ENCODE measurements around the gene P2RX3.

P2RX3 gene

DNA sequence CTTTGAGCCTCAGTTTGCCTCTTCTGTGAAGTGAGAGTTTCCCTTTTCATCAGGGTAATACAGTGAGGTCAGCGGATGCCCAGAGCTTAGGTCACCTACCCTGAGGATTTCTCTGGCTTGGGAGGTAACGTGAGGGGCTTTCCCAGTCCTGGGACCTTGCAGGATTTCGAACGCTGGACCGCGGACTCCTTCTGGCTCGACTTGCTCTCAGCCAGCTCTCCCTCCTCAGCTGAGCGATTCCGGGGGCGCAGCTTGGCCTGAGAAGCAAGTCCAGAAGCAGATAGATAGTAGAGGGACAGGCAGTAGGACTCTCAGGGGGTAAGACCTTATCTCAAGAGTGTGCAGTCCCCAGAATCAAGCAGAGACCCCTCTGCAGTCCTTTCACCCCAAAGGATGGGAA lies 37.4 kb upstream of the P2RX3 start:
- TF ChIP-seq, protein P1, sequence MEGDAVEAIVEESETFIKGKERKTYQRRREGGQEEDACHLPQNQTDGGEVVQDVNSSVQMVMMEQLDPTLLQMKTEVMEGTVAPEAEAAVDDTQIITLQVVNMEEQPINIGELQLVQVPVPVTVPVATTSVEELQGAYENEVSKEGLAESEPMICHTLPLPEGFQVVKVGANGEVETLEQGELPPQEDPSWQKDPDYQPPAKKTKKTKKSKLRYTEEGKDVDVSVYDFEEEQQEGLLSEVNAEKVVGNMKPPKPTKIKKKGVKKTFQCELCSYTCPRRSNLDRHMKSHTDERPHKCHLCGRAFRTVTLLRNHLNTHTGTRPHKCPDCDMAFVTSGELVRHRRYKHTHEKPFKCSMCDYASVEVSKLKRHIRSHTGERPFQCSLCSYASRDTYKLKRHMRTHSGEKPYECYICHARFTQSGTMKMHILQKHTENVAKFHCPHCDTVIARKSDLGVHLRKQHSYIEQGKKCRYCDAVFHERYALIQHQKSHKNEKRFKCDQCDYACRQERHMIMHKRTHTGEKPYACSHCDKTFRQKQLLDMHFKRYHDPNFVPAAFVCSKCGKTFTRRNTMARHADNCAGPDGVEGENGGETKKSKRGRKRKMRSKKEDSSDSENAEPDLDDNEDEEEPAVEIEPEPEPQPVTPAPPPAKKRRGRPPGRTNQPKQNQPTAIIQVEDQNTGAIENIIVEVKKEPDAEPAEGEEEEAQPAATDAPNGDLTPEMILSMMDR (conservative IDR thresholded peaks at IDR 0.05), result no peak
- H3K27ac ChIP-seq, result no peak overlapping the region

DNA sequence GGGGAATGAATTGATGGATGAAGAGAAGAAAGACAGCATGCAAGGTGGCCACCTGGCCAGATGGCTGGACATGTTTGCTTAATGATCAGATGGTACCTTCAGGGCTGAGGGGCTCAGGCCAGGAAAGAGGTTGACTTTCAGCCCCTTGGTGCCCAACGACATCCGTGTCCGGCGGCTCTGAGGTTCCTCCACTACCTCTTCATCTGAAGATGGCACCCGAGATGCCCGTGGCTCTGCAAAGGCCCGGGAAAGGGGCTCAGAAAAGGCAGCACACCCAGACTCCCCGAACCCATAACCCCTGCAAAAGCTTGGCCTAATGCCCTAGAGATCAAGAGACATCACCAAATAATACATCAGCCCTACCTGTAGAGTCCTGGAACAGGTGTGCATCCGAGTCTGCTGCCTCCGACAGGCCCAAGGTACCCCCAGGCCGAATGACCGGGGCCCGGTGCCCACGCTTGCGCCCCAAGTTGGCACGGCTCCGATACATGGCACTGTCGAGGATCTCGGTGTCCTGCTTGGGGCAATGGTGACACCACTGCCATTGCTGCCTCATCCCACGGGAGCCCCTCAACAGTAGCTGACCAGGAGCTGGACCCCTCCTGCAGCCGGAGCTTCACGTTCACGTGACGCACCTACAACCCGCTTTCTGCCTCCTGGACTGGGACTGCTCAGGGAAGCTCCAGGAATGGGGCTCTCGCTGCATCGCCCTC lies 36.3 kb upstream of the P2RX3 start:
- H3K27ac ChIP-seq, result no peak overlapping the region
- TF ChIP-seq, protein P1 (conservative IDR thresholded peaks at IDR 0.05), result no peak

DNA sequence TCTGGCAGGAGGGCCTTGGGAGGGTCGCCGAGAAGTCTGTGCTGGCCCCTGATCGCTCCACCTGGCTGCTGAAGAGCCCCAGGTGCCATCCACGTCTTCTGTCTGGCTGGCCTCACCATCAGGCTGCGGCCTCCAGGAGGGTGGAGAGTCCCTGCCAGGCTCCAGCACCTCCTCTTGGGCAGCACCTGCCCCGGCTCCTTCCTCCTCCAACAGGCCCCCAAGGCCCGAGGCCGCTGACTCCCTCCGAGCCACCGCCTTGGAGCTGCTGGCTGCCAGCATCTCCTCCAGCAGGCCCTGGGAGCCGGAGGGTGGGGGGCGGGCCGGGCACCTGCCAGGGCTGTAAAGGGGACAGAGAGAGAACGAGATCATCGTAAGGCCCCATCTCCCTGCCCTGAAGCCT lies 35.7 kb upstream of the P2RX3 start:
- H3K27ac ChIP-seq, result no peak overlapping the region
- TF ChIP-seq, protein P1 (conservative IDR thresholded peaks at IDR 0.05), result no peak

DNA sequence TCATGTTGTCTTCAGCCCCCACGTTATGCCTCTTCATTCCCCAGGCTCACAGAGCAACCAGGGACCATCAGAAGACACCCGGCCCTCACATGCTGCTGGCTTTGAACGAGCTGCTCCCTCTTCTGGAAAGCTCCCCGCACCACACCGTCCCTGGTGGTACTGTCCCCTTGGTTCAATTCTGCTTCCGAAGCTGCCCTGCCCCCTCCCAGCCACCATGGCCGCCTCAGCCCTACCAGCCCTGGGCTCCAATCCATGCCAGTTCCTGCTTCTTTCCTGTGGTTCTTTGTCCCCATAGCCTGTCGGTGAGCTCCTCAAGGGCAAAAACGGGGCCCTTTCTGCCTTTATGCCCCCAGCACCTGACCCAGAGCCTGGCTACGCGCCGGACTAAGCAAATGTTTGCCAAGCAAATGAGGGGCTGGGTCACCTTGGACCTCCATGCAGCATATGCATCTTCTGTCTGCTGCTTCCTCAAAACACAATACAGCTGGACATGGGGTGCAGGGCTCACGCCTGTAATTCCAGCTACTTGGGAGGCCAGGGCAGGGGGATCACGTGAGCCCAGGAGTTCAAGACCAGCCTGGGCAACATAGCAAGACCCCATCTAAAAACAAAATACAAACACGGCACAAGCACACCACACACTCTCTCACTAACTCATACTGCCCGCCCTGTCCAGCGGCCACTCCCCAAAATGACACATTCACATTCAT lies 34.7 kb upstream of the P2RX3 start:
- TF ChIP-seq, protein P1 (conservative IDR thresholded peaks at IDR 0.05), result no peak
- H3K27ac ChIP-seq, result no peak overlapping the region

DNA sequence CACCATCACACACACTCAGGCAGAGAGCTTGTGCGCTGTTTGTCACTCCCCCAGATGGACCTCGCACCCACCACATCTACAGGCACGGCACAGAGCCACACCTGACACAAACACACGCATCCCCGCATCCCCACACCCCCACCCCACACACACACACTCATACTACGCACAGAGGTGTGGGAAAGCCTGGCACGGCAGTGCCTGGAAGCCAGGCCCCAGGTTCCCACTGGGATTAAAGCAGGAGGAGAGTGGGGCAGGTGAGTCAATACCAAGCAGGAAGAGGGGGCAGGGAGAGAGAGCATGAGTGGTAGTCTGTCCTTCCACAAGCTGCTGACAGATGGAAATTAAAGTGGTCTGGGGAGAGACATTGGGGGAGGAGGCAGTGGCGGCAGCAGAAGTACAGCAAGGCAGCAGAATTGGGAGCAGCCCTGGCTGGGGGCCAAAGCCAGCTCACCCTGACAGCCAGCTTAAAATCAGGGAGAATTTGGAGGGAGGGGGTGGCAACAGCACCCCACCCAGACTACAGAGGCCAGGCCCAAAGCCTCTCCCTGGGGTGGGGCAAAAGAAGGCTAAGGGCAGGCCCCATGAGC lies 34.1 kb upstream of the P2RX3 start:
- no peak overlapping the region for H3K27ac ChIP-seq
- TF ChIP-seq, protein P1 (conservative IDR thresholded peaks at IDR 0.05), result no peak

DNA sequence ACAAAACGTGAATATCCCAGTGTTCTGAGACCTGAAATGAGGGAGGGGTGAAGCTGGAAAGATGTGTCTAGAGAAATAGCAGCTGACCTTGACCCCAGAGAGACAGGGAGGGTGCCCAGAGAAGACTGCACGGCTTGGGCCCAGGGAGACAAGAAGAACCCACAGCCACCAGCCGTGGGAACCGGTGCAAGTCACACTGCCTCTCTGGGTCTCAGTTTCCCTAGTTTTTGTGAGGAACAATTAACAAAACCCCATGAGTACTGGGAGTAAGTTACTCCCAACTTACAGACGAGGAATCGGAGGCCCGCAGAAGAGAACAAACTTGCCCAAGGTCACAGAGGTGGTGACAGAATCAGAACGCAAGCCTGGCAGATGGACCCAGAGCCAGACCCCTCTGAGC lies 32.6 kb upstream of the P2RX3 start:
- H3K27ac ChIP-seq, result no peak overlapping the region
- TF ChIP-seq, protein P1 (conservative IDR thresholded peaks at IDR 0.05), result no peak

DNA sequence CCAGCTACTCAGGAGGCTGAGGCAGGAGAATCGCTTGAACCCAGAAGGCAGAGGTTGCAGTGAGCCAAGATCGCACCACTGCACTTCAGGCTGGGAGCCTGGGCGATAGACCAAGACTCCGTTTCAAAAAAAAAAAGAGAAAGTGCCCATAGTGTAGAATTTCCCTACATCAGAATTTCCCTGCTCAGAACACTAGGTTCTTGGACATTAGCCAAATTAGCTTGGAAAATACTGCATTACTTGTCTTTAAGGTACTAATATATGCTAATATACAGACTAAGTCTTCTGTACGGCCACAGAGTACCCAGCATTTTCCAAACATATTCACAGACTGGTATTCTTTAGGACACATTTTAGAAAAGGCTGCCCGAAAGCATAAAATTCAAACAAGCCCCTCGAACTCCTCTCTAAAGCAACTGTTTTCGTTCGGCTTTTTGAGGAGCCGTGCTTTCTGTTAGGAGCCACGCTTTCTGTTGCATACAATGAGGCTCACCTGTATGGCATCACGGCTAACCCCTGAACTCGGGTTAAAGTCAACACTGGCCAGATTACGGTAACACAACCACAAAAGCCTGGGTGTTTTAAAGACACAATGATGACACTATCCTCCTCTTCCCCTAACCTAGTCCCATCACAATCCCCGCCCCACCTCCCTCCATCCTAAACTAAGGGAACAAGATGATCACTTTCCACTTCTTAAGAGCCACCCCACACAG lies 31.8 kb upstream of the P2RX3 start:
- TF ChIP-seq, protein P1 (conservative IDR thresholded peaks at IDR 0.05), result no peak
- no peak overlapping the region for H3K27ac ChIP-seq

Data from VCaP (cell line).